ENCODE data around the gene PLA2G3.
A peak's percentile ranks its signal among the peaks of the same experiment; 100 is the strongest.
"Not testable (repeated sequence)": the region's sequence is repeated elsewhere in the genome, so short reads cannot be mapped to it uniquely, and the experiment has no call there.

Gene PLA2G3, protein sequence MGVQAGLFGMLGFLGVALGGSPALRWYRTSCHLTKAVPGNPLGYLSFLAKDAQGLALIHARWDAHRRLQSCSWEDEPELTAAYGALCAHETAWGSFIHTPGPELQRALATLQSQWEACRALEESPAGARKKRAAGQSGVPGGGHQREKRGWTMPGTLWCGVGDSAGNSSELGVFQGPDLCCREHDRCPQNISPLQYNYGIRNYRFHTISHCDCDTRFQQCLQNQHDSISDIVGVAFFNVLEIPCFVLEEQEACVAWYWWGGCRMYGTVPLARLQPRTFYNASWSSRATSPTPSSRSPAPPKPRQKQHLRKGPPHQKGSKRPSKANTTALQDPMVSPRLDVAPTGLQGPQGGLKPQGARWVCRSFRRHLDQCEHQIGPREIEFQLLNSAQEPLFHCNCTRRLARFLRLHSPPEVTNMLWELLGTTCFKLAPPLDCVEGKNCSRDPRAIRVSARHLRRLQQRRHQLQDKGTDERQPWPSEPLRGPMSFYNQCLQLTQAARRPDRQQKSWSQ

DNA sequence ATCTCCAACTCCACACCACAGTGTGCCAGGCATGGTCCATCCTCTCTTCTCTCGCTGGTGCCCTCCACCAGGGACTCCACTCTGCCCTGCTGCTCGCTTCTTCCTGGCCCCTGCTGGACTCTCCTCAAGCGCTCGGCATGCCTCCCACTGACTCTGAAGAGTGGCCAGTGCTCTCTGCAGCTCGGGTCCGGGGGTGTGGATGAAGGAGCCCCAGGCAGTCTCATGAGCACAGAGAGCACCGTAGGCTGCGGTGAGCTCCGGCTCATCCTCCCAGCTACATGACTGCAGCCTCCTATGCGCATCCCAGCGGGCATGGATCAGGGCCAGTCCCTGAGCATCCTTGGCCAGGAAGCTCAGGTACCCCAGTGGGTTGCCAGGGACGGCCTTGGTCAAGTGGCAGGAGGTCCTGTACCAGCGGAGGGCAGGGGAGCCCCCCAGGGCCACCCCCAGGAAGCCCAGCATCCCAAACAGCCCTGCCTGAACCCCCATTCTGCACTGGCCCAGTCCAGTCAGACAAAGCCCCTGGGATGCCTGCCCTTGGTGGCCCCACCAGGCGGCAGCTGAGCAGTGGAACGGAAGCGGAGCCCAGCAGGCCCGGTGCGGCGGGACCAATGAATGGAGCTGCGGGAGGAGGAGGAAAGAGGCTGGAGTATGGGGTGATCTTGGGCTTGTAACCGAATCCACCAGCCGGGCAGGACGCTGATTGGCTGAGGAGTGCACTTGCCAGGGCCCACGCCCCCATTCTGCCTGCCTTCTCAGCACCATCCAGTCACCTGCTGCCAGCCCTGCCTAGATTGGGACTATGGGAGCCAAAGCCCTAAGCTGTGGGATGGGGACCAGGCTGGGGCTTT, at the start of gene PLA2G3:
TSS of gene PLA2G3 (minus strand) at position 643 of the 851 bp plus-strand sequence. CDS start at position 489, 154 bp downstream.
- DNase-seq (ENCODE audit: insufficient read length, low spot score) (no peak), FAIRE-seq (no peak)
- no peak for TF ChIP-seq POLR2A (IDR thresholded peaks at IDR 0.05; ENCODE audit: low read depth, low read length)

DNA sequence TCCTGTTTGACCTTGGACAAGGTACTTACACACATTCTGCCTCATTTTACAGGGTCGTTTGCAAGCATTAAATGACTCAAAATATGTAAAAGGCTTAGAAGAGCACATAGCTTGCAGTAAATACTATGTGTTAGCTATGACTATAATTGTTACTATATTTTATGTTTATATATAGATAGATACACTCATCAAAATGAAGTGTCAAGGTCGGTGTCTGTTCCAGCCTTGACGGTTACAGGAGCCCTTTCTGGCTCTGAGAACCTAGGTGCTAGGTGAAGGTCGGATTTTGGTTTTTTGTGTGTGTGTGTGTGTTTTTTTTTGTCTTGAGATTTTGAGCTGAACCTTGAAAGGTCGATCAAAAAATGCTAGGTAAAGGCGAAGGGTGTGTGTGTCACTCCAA, 47.3 kb upstream of the PLA2G3 start:
- no peak for TF ChIP-seq POLR2A (IDR thresholded peaks at IDR 0.05; ENCODE audit: low read depth, low read length)
- FAIRE-seq (no peak), DNase-seq (ENCODE audit: insufficient read length, low spot score) (no peak)

DNA sequence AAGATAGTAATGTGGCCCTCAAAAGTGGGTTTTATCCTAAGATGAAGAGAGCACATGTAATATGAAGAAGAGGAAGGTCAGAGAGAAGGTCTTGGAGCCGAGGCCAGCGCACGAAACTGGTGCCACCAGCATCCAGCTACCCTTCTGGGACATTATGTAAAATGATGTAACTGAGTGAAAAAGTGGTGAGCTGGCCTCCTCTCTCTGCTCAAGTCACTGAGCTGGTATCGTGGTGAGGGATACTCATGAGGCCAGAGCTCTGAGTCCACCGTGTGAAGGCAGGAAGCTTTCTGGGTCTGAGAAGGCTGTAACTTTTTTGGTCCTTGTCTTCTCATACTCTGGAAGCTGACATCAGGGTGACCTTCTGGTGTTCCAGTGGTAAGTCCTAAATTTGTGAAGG, 44.7 kb upstream of the PLA2G3 start:
- DNase-seq (ENCODE audit: insufficient read length, low spot score) (no peak), FAIRE-seq (no peak)
- TF ChIP-seq POLR2A (IDR thresholded peaks at IDR 0.05; ENCODE audit: low read depth, low read length) = no peak

DNA sequence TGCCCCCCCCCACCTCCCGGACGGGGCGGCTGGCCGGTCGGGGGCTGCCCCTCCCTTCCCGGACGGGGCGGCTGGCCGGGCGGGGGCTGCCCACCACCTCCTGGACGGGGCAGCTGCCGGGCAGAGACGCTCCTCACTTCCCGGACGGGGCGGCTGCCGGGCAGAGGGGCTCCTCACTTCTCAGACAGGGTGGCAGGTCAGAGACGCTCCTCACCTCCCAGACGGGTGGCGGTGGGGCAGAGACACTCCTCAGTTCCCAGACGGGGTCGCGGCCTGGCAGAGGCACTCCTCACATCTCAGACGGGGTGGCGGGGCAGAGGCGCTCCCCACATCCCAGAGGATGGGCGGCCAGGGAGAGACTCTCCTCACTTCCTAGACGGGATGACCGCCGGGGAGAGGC, 43.7 kb upstream of the PLA2G3 start:
- TF ChIP-seq POLR2A (IDR thresholded peaks at IDR 0.05; ENCODE audit: low read depth, low read length) = no peak
- FAIRE-seq (no peak), DNase-seq (ENCODE audit: insufficient read length, low spot score) (no peak)

DNA sequence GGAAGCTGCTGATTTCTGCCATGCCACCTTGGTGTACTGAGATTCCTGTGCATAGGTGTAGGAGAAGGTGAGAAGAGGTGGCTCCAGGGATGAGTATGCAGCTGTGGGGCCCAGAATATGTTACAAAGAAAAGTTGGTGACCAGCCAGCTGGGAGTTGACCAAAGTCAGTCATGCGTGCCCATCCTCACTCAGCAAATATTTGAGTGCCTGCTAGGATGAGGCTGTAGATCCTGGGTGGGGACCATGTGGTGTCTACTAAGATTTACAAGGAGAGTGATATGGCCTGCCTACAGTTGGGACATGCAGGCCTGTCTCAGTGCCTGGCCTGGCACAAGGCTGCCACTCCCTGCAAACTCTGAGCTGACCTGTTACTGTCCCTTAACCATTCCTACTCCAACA, 39.0 kb upstream of the PLA2G3 start:
- FAIRE-seq (no peak), DNase-seq (ENCODE audit: insufficient read length, low spot score) (no peak)
- TF ChIP-seq POLR2A (IDR thresholded peaks at IDR 0.05; ENCODE audit: low read depth, low read length) = no peak

DNA sequence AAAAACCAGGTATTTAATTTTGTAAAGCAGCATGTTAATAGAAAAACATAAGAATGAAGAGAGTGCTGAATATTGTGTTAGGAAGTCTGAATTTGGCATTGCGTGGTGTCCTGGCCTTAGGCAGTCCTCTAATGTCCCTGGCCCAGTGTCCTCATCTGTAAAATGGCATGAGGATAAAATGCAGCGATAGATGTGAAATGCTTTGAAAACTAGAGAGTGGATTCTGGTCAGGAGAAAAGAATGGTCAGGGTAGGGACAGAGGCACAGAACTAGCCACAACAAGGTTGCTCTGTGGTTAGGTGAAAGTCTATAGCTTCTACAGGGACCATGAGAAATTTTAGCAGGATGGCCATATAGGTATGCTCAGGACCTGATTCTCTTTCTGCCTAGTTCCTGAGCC, 38.6 kb upstream of the PLA2G3 start:
- no peak for TF ChIP-seq POLR2A (IDR thresholded peaks at IDR 0.05; ENCODE audit: low read depth, low read length)
- DNase-seq (ENCODE audit: insufficient read length, low spot score) = no peak

DNA sequence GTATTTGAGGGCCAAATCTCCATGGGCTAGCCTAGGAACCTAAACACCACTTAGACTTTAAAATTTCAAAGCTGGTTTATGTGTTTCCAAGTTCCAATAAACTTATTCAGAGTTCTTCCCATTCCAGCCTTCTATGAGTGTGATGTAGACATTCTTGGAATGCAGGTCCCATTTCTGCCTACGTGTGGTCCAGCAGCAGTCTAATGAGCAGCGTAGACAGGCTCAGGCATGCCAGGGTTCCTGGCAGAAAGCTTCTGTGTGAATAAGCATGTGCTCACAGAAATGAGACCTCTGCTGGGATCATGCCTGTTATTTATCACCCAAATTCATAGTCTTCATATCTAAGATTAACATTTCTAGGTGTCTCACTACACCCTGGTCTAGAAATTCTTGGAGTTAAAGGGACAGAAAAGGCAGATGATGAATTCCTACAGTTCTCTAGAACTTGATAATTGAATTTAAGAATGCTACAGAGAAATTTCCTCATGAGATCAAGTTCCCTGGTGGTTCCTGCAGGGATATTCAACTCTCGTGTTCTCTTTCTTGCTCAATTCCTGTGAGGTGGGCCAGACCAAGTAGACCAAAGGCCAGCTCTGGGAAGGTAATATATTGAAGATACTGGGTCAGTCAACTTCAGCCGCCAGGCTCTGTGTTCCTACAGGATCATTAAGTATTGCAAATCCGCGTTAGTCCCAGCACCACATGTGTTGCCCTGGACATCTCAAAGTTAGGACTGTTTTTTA, 37.3 kb upstream of the PLA2G3 start:
- no peak for TF ChIP-seq POLR2A (IDR thresholded peaks at IDR 0.05; ENCODE audit: low read depth, low read length)
- FAIRE-seq (peak; percentile 84), DNase-seq (ENCODE audit: insufficient read length, low spot score) (peak; percentile 40)

More for the DNA sequence above, 38.6 kb upstream of the PLA2G3 start:
- FAIRE-seq = no peak

DNA sequence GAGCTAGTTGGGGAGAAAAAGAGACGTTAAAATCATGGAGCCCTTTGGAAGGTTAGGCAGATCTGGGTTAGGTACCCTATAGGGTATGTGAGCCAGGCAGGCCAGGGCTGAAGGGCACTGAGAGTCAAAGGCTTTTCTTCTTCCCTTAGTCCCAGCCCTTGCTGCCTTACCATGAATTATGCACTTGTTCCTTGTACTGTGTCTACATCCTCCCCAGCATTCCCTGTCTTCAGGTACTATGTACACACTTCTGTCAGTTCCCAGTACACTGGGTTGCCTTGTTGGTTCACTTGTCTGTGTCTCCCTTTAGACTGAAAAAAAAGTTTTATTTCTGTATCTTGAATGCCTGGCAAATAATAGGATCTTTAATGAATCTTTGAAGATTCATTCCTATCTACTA, 36.6 kb upstream of the PLA2G3 start:
- TF ChIP-seq POLR2A (IDR thresholded peaks at IDR 0.05; ENCODE audit: low read depth, low read length) = no peak
- no peak for FAIRE-seq
- no peak for DNase-seq (ENCODE audit: insufficient read length, low spot score)

DNA sequence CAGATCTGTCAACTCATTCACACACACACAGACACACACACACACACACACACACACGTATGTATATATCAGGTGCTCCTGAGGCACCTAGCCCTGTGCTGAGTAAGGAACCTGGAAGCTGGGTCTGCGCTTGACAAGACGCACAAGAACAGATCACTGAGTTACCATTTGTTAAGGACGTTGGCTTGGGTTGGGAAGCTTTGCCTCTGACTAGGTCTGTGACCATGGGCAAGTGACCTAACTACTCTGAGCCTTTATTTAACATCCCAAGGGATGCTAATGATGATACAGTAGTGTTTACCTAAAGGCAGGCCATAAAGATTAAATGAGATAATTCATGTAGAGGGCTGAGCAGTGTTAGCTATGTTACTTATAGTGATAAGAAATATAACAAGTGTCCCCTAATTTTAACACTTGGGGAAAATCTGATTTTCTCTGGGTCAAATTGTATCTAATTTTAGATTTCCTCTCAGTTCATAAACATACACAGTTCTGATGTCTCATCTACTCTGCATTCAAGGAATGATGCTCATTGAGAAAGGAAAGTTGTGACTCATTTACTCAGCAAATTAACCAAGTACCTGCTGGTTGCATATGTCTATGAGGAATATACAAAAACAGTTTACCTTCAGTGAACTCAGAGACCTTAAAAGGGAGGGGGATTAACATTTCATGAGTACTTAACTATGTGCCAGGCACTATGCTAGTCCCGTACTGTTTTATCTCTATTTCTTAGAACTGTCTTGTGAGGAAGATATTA, 33.3 kb upstream of the PLA2G3 start:
- FAIRE-seq (peak; percentile 82), DNase-seq (ENCODE audit: insufficient read length, low spot score) (peak; percentile 42)
- no peak for TF ChIP-seq POLR2A (IDR thresholded peaks at IDR 0.05; ENCODE audit: low read depth, low read length)

DNA sequence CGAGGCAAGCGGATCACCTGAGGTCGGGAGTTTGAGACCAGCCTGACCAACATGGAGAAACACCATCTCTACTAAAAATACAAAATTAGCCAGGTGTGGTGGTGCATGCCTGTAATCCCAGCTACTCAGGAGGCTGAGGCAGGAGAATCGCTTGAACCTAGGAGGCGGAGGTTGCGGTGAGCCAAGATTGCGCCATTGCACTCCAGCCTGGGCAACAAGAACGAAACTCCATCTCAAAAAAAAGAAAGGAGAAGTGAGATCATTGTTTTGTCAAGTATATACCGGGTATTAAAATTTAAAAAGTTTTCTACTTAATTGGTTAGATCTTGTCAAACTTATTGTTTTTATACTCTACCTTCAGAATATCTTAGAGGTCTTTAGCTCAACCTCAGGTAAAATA, 31.4 kb upstream of the PLA2G3 start:
- DNase-seq (ENCODE audit: insufficient read length, low spot score); FAIRE-seq: not testable (repeated sequence)

DNA sequence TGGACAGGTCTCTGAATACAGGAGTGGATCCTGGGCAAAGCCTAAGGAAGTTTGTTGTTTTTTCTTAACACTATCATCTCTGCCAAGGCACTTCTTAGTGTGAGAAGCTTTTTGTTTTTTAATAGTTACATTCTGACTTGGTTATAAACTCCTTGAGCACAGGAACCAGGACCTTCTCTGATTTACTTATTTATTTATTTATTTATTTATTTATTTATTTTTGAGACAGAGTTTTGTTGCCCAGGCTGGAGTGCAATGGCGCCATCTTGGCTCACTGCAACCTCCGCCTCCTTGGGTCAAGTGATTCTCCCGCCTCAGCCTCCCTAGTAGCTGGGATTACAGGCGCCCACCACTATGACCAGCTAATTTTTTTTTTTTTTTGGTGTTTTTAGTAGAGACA, 30.7 kb upstream of the PLA2G3 start:
- no peak for TF ChIP-seq POLR2A (IDR thresholded peaks at IDR 0.05; ENCODE audit: low read depth, low read length)
- FAIRE-seq (no peak), DNase-seq (ENCODE audit: insufficient read length, low spot score) (no peak)

DNA sequence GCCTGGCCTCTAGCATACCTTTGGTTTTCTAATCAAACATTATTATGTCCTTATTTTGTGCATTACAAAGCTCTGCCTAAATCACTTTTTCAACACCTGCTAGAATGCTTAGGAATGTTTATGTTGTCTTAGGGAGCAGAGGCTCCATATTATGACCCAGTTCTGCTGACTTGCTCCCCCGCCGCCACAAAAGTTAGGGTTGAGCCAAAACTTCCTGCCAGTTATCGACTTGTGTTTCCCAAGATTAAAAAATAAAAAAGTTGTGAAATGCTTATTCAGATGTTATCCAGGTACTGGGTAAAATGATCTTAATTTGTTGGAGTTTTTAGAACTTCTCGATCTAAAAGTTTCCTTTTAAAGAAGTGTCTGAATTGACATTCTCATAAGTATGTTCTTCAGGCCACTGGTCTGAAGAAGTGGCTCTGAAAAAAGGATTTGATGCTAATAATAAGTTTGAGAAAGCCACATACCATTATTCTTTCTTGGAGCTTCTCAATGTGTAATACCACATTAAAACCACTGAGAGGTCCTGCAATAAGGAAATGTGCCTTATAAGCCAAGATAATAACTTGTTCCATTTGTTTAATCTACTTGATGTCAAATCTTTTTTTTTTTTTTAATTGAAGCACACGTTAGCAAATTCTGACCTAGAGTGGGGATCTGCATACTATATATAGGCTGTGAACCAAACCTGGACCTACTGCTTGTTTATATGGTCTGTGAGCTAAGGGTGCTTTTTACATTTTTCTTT, 21.9 kb upstream of the PLA2G3 start:
- FAIRE-seq = no peak
- no peak for TF ChIP-seq POLR2A (IDR thresholded peaks at IDR 0.05; ENCODE audit: low read depth, low read length)

More for the DNA sequence above, 21.9 kb upstream of the PLA2G3 start:
- no peak for DNase-seq (ENCODE audit: insufficient read length, low spot score)
